ENCODE measurements around the gene DHX58. TPM values are rescaled to one million over a fixed set of nuclear protein-coding genes. Genes with fewer than 3 reads are reported as not detected.

The DHX58 gene
- total and polyA plus RNA-seq, 2 donors (not counting 3 experiments of a cell fraction or from before 2014, with no cell fraction given) = 3.1 to 9.0 TPM

DNA sequence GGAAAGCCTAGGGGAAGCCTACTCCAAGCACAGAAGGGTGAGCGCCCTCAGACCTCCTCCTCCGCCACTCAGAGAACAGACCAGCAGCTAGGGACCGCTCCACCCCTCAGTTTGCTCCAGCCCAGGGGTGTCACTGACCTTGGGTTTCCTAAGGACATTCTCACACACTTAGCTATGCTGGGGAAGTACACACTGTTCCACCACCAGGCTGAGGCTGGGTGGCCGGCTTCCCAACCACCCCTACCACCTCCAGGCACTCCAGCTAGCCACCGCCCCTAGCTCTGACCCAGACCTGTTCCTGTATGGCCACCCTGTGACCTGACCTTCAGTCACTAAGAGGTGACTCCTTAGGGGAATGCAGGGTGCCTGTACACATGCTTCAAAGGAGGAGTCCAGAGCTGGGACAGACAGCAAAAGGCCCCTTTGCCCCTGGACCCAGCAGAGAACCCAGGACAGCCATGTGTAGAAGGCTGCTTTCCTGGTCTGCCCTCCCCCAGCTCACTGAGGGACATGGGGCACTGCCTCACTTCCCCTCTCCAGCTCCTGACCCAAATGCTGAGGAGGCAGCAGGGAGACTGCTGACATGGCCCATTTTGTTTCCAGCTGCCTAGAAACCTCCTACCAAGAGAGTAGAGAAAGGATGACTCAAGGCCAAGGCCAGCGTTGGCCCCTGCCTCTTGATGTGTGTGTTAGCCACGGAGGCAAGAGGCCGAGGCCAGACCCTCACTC, 16.8 kb upstream of the DHX58 start:
- H3K36me3 ChIP-seq (ENCODE audit: control insufficient read depth in 2 of 2, extremely low read depth in 1 of 2, insufficient read depth in 2 of 2, low read length in 2 of 2) = peaks cover 27 to 41% of the 10 kb centered on the region in 2 experiments
- no peaks in the 10 kb centered on the region for H3K27me3 ChIP-seq (ENCODE audit: control insufficient read depth in 2 of 2, insufficient read depth in 2 of 2, low read length in 2 of 2)
- no TSS peak for BruUV-seq (replicated peaks)
- H3K4me1 ChIP-seq (ENCODE audit: control insufficient read depth, extremely low read depth, insufficient read depth, low read length) = peaks cover 52% of the 10 kb centered on the region
- ChIA-PET POLR2A (no interaction called here), CTCF (interaction anchor here (0.9 to 1.5 kb wide), 3 partner anchors 24 to 51 kb away, joined by 4 to 5 read pairs (median 5); partner anchors contain the start of gene KCNH4)
- no peak overlapping the region for H3K4me2 ChIP-seq (ENCODE audit: insufficient read depth, low read length)
- no peaks in the 10 kb centered on the region for H3K9me1 ChIP-seq (replicated peaks; ENCODE audit: control insufficient read depth, extremely low read depth, insufficient read depth, low read length)
- no peak overlapping the region for H3K27ac ChIP-seq (ENCODE audit: insufficient read depth, low read depth, low read length)
- no peak for FAIRE-seq
- H3K9ac ChIP-seq (replicated peaks; ENCODE audit: extremely low read depth, insufficient read depth, low read length) = no peak overlapping the region
- H2AFZ ChIP-seq (ENCODE audit: low read depth, low read length) = no peak overlapping the region
- H4K20me1 ChIP-seq (replicated peaks; ENCODE audit: control insufficient read depth, extremely low read depth, insufficient read depth, low read length) = no peaks in the 10 kb centered on the region
- dilution Hi-C loops (cut with MboI; ENCODE audit: extremely low pct_ligation_motif_present, low sequenced_read_pairs) (no loop called here), intact Hi-C loops (cut with micrococcal nuclease) (no loop called here)
- TF ChIP-seq POLR2A (IDR thresholded peaks at IDR 0.05; ENCODE audit: low read depth, low read length) = no peak
- TF ChIP-seq EZH2 (IDR thresholded peaks at IDR 0.05; ENCODE audit: borderline replicate concordance, low read depth, low read length, severe bottlenecking) = no peak
- no peak for TF ChIP-seq FOS (IDR thresholded peaks at IDR 0.05; ENCODE audit: borderline replicate concordance, insufficient read depth, low read length)
- no peak for TF ChIP-seq MYC (IDR thresholded peaks at IDR 0.05; ENCODE audit: low read depth, low read length)
- no peak for TF ChIP-seq MAX (IDR thresholded peaks at IDR 0.05; ENCODE audit: insufficient read depth, insufficient read length)
- no peak for TF ChIP-seq GATA2 (IDR thresholded peaks at IDR 0.05; ENCODE audit: insufficient read depth, insufficient read length, low read depth, low read length)
- no peak for TF ChIP-seq POLR2AphosphoS5 (IDR thresholded peaks at IDR 0.05; ENCODE audit: insufficient read depth, low read depth, low read length)
- TF ChIP-seq CTCF (IDR thresholded peaks at IDR 0.05; ENCODE audit: extremely low read depth in 1 of 2, insufficient read depth in 1 of 2, low read depth in 1 of 2, low read length in 2 of 2) = no peak
- TF ChIP-seq JUN (IDR thresholded peaks at IDR 0.05; ENCODE audit: borderline replicate concordance, insufficient read depth, insufficient read length, low read depth) = no peak
- DNase-seq (ENCODE audit: low read depth, low spot score) = no peak
- H3K9me3 ChIP-seq (replicated peaks; ENCODE audit: control insufficient read depth, insufficient read depth, low read length) = no peaks in the 10 kb centered on the region
- H3K4me3 ChIP-seq (replicated peaks in 1 of 3; ENCODE audit: insufficient read depth in 1 of 3, low read depth in 1 of 3, low read length in 3 of 3) = no peak overlapping the region
- H3K79me2 ChIP-seq (ENCODE audit: control insufficient read depth, insufficient read depth, low read length) = peaks cover 47% of the 10 kb centered on the region

All from endothelial cell of umbilical vein (primary cell).